Measurements from ENCODE around the gene TDRKH.

DNA sequence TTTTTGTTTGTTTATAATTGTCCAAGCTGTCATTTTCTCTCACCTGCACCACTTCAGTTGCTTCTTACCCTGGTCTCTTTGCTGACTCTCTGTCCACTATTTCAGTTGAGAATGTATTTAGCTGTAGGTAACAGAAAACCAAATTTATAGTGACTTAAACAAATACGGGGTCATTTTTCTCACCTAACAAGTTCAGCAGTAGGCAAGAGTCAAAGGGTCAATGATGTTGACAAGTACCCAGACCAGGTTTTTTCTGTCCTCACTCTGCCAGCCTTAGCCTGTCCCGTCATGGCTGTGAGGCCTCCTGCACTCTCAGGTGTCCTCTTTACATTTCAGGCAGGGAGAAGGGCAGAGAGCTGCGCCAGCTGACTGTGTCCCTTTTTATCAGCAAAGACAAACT lies 57.2 kb downstream of the TDRKH start:
- TF ChIP-seq, protein P1, sequence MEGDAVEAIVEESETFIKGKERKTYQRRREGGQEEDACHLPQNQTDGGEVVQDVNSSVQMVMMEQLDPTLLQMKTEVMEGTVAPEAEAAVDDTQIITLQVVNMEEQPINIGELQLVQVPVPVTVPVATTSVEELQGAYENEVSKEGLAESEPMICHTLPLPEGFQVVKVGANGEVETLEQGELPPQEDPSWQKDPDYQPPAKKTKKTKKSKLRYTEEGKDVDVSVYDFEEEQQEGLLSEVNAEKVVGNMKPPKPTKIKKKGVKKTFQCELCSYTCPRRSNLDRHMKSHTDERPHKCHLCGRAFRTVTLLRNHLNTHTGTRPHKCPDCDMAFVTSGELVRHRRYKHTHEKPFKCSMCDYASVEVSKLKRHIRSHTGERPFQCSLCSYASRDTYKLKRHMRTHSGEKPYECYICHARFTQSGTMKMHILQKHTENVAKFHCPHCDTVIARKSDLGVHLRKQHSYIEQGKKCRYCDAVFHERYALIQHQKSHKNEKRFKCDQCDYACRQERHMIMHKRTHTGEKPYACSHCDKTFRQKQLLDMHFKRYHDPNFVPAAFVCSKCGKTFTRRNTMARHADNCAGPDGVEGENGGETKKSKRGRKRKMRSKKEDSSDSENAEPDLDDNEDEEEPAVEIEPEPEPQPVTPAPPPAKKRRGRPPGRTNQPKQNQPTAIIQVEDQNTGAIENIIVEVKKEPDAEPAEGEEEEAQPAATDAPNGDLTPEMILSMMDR (IDR thresholded peaks at IDR 0.05) = no peak
- no peak for TF ChIP-seq POLR2A (IDR thresholded peaks at IDR 0.05)

Data from body of pancreas (tissue), 4 donors.